ENCODE data around the gene SHISA9. TPM values are rescaled to one million over a fixed set of nuclear protein-coding genes. Genes with fewer than 3 reads are reported as not detected.

SHISA9 gene
- total RNA-seq, 2 donors from 2014 or later: not detected

- no peaks in the 10 kb centered on the region for H3K4me1 Mint-ChIP-seq
- DNase-seq: no peak
- no peaks in the 10 kb centered on the region for H3K9me3 ChIP-seq (ENCODE audit: control insufficient read depth, low read length, poor library complexity, severe bottlenecking)
- no peak overlapping the region for H3K27ac Mint-ChIP-seq
- H3K27me3 Mint-ChIP-seq: no peaks in the 10 kb centered on the region
- no peaks in the 10 kb centered on the region for H3K36me3 Mint-ChIP-seq (ENCODE audit: low read depth)
- H3K4me3 Mint-ChIP-seq: no peak overlapping the region
- no peak for ATAC-seq
These were observed 182.9 kb downstream of the SHISA9 start for GRCh38 chr16:13084331-13084730.

- Mint-ChIP-seq H3K4me1 (no peaks in the 10 kb centered on the region), H3K4me3 (no peak overlapping the region), H3K27me3 (no peaks in the 10 kb centered on the region), H3K36me3 (ENCODE audit: low read depth) (no peaks in the 10 kb centered on the region), H3K27ac (no peak overlapping the region)
- no peak for DNase-seq
- no peaks in the 10 kb centered on the region for H3K9me3 ChIP-seq (ENCODE audit: control insufficient read depth, low read length, poor library complexity, severe bottlenecking)
- no peak for ATAC-seq
These were observed 192.3 kb downstream of the SHISA9 start for GRCh38 chr16:13093661-13094060.

GRCh38 chr16:13095061-13095460 is 193.7 kb downstream of the SHISA9 start:
- Mint-ChIP-seq H3K4me1 (no peaks in the 10 kb centered on the region), H3K4me3 (no peak overlapping the region), H3K36me3 (ENCODE audit: low read depth) (no peaks in the 10 kb centered on the region), H3K27me3 (no peaks in the 10 kb centered on the region), H3K27ac (no peak overlapping the region)
- ATAC-seq (no peak), DNase-seq (no peak)
- H3K9me3 ChIP-seq (ENCODE audit: control insufficient read depth, low read length, poor library complexity, severe bottlenecking): no peaks in the 10 kb centered on the region

GRCh38 chr16:13098536-13098935 is 197.1 kb downstream of the SHISA9 start:
- H3K27me3 Mint-ChIP-seq: no peaks in the 10 kb centered on the region
- ATAC-seq (no peak), DNase-seq (no peak)
- no peaks in the 10 kb centered on the region for H3K4me1 Mint-ChIP-seq
- no peak overlapping the region for H3K4me3 Mint-ChIP-seq
- no peaks in the 10 kb centered on the region for H3K36me3 Mint-ChIP-seq (ENCODE audit: low read depth)
- H3K27ac Mint-ChIP-seq: no peak overlapping the region
- H3K9me3 ChIP-seq (ENCODE audit: control insufficient read depth, low read length, poor library complexity, severe bottlenecking): no peaks in the 10 kb centered on the region

GRCh38 chr16:13099822-13100221 is 198.4 kb downstream of the SHISA9 start:
- H3K9me3 ChIP-seq (ENCODE audit: control insufficient read depth, low read length, poor library complexity, severe bottlenecking): no peaks in the 10 kb centered on the region
- Mint-ChIP-seq H3K4me1 (no peaks in the 10 kb centered on the region), H3K36me3 (ENCODE audit: low read depth) (no peaks in the 10 kb centered on the region), H3K27ac (no peak overlapping the region), H3K27me3 (no peaks in the 10 kb centered on the region), H3K4me3 (no peak overlapping the region)
- ATAC-seq: no peak
- no peak for DNase-seq

- H3K27me3 Mint-ChIP-seq: no peaks in the 10 kb centered on the region
- DNase-seq (no peak), ATAC-seq (no peak)
- H3K36me3 Mint-ChIP-seq (ENCODE audit: low read depth): no peaks in the 10 kb centered on the region
- no peaks in the 10 kb centered on the region for H3K4me1 Mint-ChIP-seq
- no peak overlapping the region for H3K27ac Mint-ChIP-seq
- H3K4me3 Mint-ChIP-seq: no peak overlapping the region
- H3K9me3 ChIP-seq (ENCODE audit: control insufficient read depth, low read length, poor library complexity, severe bottlenecking): no peaks in the 10 kb centered on the region
These were observed 199.6 kb downstream of the SHISA9 start for GRCh38 chr16:13100970-13101369.

GRCh38 chr16:13101828-13102227 is 200.4 kb downstream of the SHISA9 start:
- DNase-seq (no peak), ATAC-seq (no peak)
- H3K4me3 Mint-ChIP-seq: no peak overlapping the region
- H3K4me1 Mint-ChIP-seq: no peaks in the 10 kb centered on the region
- no peak overlapping the region for H3K27ac Mint-ChIP-seq
- H3K36me3 Mint-ChIP-seq (ENCODE audit: low read depth): no peaks in the 10 kb centered on the region
- H3K9me3 ChIP-seq (ENCODE audit: control insufficient read depth, low read length, poor library complexity, severe bottlenecking): no peaks in the 10 kb centered on the region
- H3K27me3 Mint-ChIP-seq: no peaks in the 10 kb centered on the region

GRCh38 chr16:13102401-13102800 is 201.0 kb downstream of the SHISA9 start:
- H3K4me3 Mint-ChIP-seq: no peak overlapping the region
- no peaks in the 10 kb centered on the region for H3K4me1 Mint-ChIP-seq
- ATAC-seq (no peak), DNase-seq (no peak)
- H3K27ac Mint-ChIP-seq: no peak overlapping the region
- H3K9me3 ChIP-seq (ENCODE audit: control insufficient read depth, low read length, poor library complexity, severe bottlenecking): no peaks in the 10 kb centered on the region
- H3K27me3 Mint-ChIP-seq: no peaks in the 10 kb centered on the region
- H3K36me3 Mint-ChIP-seq (ENCODE audit: low read depth): no peaks in the 10 kb centered on the region

- no peaks in the 10 kb centered on the region for H3K4me1 Mint-ChIP-seq
- DNase-seq (no peak), ATAC-seq (no peak)
- H3K27me3 Mint-ChIP-seq: no peaks in the 10 kb centered on the region
- H3K4me3 Mint-ChIP-seq: no peak overlapping the region
- no peak overlapping the region for H3K27ac Mint-ChIP-seq
- H3K9me3 ChIP-seq (ENCODE audit: control insufficient read depth, low read length, poor library complexity, severe bottlenecking): no peaks in the 10 kb centered on the region
- no peaks in the 10 kb centered on the region for H3K36me3 Mint-ChIP-seq (ENCODE audit: low read depth)
These were observed 202.6 kb downstream of the SHISA9 start for GRCh38 chr16:13103831-13104530.

GRCh38 chr16:13104772-13105171 is 203.4 kb downstream of the SHISA9 start:
- Mint-ChIP-seq H3K4me1 (no peaks in the 10 kb centered on the region), H3K36me3 (ENCODE audit: low read depth) (no peaks in the 10 kb centered on the region), H3K27me3 (no peaks in the 10 kb centered on the region), H3K27ac (no peak overlapping the region), H3K4me3 (peak overlapping the region; percentile 0)
- no peaks in the 10 kb centered on the region for H3K9me3 ChIP-seq (ENCODE audit: control insufficient read depth, low read length, poor library complexity, severe bottlenecking)
- ATAC-seq (no peak), DNase-seq (no peak)

GRCh38 chr16:13105427-13105826 is 204.0 kb downstream of the SHISA9 start:
- no peak overlapping the region for H3K27ac Mint-ChIP-seq
- no peak overlapping the region for H3K4me3 Mint-ChIP-seq
- no peaks in the 10 kb centered on the region for H3K36me3 Mint-ChIP-seq (ENCODE audit: low read depth)
- H3K9me3 ChIP-seq (ENCODE audit: control insufficient read depth, low read length, poor library complexity, severe bottlenecking): no peaks in the 10 kb centered on the region
- no peak for DNase-seq
- no peaks in the 10 kb centered on the region for H3K4me1 Mint-ChIP-seq
- ATAC-seq: no peak
- H3K27me3 Mint-ChIP-seq: no peaks in the 10 kb centered on the region

- ATAC-seq (no peak), DNase-seq (no peak)
- Mint-ChIP-seq H3K4me1 (no peaks in the 10 kb centered on the region), H3K36me3 (ENCODE audit: low read depth) (no peaks in the 10 kb centered on the region), H3K4me3 (no peak overlapping the region), H3K27ac (no peak overlapping the region), H3K27me3 (no peaks in the 10 kb centered on the region)
- H3K9me3 ChIP-seq (ENCODE audit: control insufficient read depth, low read length, poor library complexity, severe bottlenecking): no peaks in the 10 kb centered on the region
These were observed 205.1 kb downstream of the SHISA9 start for GRCh38 chr16:13106464-13106863.

GRCh38 chr16:13108126-13108525 is 206.7 kb downstream of the SHISA9 start:
- no peak overlapping the region for H3K27ac Mint-ChIP-seq

GRCh38 chr16:13109171-13109570 is 207.8 kb downstream of the SHISA9 start:
- H3K9me3 ChIP-seq (ENCODE audit: control insufficient read depth, low read length, poor library complexity, severe bottlenecking): no peaks in the 10 kb centered on the region
- Mint-ChIP-seq H3K36me3 (ENCODE audit: low read depth) (no peaks in the 10 kb centered on the region), H3K27me3 (no peaks in the 10 kb centered on the region), H3K4me1 (no peaks in the 10 kb centered on the region), H3K27ac (no peak overlapping the region), H3K4me3 (no peak overlapping the region)
- DNase-seq (no peak), ATAC-seq (no peak)

More at GRCh38 chr16:13108126-13108525, 206.7 kb downstream of the SHISA9 start:
- H3K4me1 Mint-ChIP-seq: no peaks in the 10 kb centered on the region
- no peak for DNase-seq
- no peaks in the 10 kb centered on the region for H3K27me3 Mint-ChIP-seq
- no peaks in the 10 kb centered on the region for H3K36me3 Mint-ChIP-seq (ENCODE audit: low read depth)
- ATAC-seq: no peak
- no peaks in the 10 kb centered on the region for H3K9me3 ChIP-seq (ENCODE audit: control insufficient read depth, low read length, poor library complexity, severe bottlenecking)
- no peak overlapping the region for H3K4me3 Mint-ChIP-seq
